ENCODE data around the gene GNAT2.

The GNAT2 gene

GRCh38 chr1:109610609-109611307, 8.7 kb downstream of the GNAT2 start:
- no peak for DNase-seq (ENCODE audit: low spot score)

- DNase-seq (ENCODE audit: low spot score), result no peak
These were observed 9.5 kb downstream of the GNAT2 start for GRCh38 chr1:109609881-109610280.

GRCh38 chr1:109605381-109605780, 14.0 kb downstream of the GNAT2 start:
- DNase-seq (ENCODE audit: low spot score), result no peak

- DNase-seq (ENCODE audit: low spot score), result no peak
These were observed 16.2 kb downstream of the GNAT2 start for GRCh38 chr1:109603229-109603628.

GRCh38 chr1:109598655-109599054, 20.8 kb downstream of the GNAT2 start:
- no peak for DNase-seq (ENCODE audit: low spot score)

GRCh38 chr1:109598156-109598555, 21.3 kb downstream of the GNAT2 start:
- no peak for DNase-seq (ENCODE audit: low spot score)

GRCh38 chr1:109595531-109595930, 23.9 kb downstream of the GNAT2 start:
- DNase-seq (ENCODE audit: low spot score), result no peak

- DNase-seq (ENCODE audit: low spot score), result no peak
These were observed 26.5 kb downstream of the GNAT2 start for GRCh38 chr1:109592916-109593315.

- no peak for DNase-seq (ENCODE audit: low spot score)
These were observed 29.7 kb downstream of the GNAT2 start for GRCh38 chr1:109589679-109590078.

GRCh38 chr1:109589177-109589576, 30.2 kb downstream of the GNAT2 start:
- no peak for DNase-seq (ENCODE audit: low spot score)

- DNase-seq (ENCODE audit: low spot score), result no peak
These were observed 33.4 kb downstream of the GNAT2 start for GRCh38 chr1:109586055-109586454.

GRCh38 chr1:109584766-109585165, 34.6 kb downstream of the GNAT2 start:
- no peak for DNase-seq (ENCODE audit: low spot score)

GRCh38 chr1:109582021-109582420, 37.4 kb downstream of the GNAT2 start:
- DNase-seq (ENCODE audit: low spot score), result no peak

GRCh38 chr1:109579491-109579890, 39.9 kb downstream of the GNAT2 start:
- no peak for DNase-seq (ENCODE audit: low spot score)

- DNase-seq (ENCODE audit: low spot score), result no peak
These were observed 40.4 kb downstream of the GNAT2 start for GRCh38 chr1:109578947-109579443.

- no peak for DNase-seq (ENCODE audit: low spot score)
These were observed 45.6 kb downstream of the GNAT2 start for GRCh38 chr1:109573785-109574184.

GRCh38 chr1:109570414-109570813, 49.0 kb downstream of the GNAT2 start:
- DNase-seq (ENCODE audit: low spot score), result no peak

GRCh38 chr1:109569323-109569722, 50.1 kb downstream of the GNAT2 start:
- no peak for DNase-seq (ENCODE audit: low spot score)

GRCh38 chr1:109567877-109568672, 51.3 kb downstream of the GNAT2 start:
- no peak for DNase-seq (ENCODE audit: low spot score)

GRCh38 chr1:109566982-109567381, 52.4 kb downstream of the GNAT2 start:
- DNase-seq (ENCODE audit: low spot score), result no peak

GRCh38 chr1:109565241-109565640, 54.2 kb downstream of the GNAT2 start:
- DNase-seq (ENCODE audit: low spot score), result no peak

GRCh38 chr1:109564194-109564878, 55.1 kb downstream of the GNAT2 start:
- DNase-seq (ENCODE audit: low spot score), result no peak

GRCh38 chr1:109559995-109560394, 59.4 kb downstream of the GNAT2 start:
- no peak for DNase-seq (ENCODE audit: low spot score)

Data from putamen (tissue), 1 donor.